GM06990 (cell line): ENCODE data around the gene ACSL3.

Experiments used
- DNase-seq: peaks from one replicate; pipeline ENCODE4 v3.0.0-alpha.2; 2011; ENCODE audit not compliant: insufficient read length; ENCODE audit errors: extremely low read depth
- H3K27me3 ChIP-seq: replicated peaks from 2 replicates; pipeline ENCODE4 v1.6.0; 2011; ENCODE audit warnings: low read length; ENCODE audit not compliant: control insufficient read depth, insufficient read depth
- H3K36me3 ChIP-seq: 2 replicates; pipeline ENCODE4 v1.5.1; 2011; ENCODE audit warnings: low read length; ENCODE audit not compliant: control insufficient read depth, insufficient read depth
- H3K4me3 ChIP-seq: replicated peaks from 2 replicates; pipeline ENCODE4 v1.5.1; 2011; ENCODE audit warnings: low read depth, mild to moderate bottlenecking, control low read depth, low read length
- TF ChIP-seq, protein P1 (sequence below): IDR thresholded peaks from 2 replicates; pipeline ENCODE4 v1.5.1; 2011; ENCODE audit warnings: low read length, control low read depth, mild to moderate bottlenecking, inconsistent platforms; ENCODE audit not compliant: insufficient read depth, poor library complexity, severe bottlenecking

ACSL3 gene

DNA sequence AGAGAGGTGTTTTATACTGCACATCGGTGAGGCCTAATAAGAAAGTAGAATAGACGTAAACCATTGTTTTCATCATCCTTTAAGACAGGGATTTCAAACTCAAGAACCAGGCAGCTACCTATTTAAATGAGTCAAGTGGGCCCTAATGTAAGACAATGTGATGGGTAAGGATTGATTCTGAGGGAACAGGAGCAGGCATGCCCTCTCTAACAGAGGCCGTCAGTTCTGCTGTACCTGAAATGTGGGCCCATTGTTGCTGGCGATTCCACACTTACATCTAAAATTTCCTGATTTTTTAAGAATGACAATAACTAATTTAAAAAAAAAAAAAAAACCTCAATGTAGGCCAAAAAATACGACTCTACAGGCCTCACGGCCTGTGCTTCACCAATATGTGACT is 67.5 kb downstream of the ACSL3 start:
- Histone ChIP-seq H3K36me3 (peaks cover 3% of the 10 kb centered on the region), H3K27me3 (no peaks in the 10 kb centered on the region), H3K4me3 (no peak overlapping the region)
- DNase-seq: no peak
- TF ChIP-seq, protein P1, sequence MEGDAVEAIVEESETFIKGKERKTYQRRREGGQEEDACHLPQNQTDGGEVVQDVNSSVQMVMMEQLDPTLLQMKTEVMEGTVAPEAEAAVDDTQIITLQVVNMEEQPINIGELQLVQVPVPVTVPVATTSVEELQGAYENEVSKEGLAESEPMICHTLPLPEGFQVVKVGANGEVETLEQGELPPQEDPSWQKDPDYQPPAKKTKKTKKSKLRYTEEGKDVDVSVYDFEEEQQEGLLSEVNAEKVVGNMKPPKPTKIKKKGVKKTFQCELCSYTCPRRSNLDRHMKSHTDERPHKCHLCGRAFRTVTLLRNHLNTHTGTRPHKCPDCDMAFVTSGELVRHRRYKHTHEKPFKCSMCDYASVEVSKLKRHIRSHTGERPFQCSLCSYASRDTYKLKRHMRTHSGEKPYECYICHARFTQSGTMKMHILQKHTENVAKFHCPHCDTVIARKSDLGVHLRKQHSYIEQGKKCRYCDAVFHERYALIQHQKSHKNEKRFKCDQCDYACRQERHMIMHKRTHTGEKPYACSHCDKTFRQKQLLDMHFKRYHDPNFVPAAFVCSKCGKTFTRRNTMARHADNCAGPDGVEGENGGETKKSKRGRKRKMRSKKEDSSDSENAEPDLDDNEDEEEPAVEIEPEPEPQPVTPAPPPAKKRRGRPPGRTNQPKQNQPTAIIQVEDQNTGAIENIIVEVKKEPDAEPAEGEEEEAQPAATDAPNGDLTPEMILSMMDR: no peak

DNA sequence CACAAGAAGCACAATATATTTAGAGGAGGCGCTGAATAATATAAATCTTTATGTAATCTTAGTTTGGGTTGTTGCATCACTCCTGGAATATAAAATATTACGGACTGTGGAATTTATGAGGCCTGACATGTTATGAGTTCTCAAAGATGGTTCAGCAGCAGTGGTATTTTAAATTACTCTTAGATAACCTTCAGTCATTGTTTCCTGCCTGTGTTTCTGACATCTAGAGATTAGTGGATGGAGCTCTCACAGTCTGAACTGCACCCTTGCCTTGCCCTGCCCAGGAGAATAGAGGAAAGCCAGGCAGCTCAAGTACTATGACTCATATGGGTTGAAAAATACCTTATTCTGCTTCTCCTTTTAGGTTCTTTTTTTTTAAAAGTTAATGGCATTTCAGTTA is 70.0 kb downstream of the ACSL3 start:
- Histone ChIP-seq H3K27me3 (no peaks in the 10 kb centered on the region), H3K36me3 (peaks cover 5% of the 10 kb centered on the region; the same call in 1 of the 2 replicates), H3K4me3 (no peak overlapping the region)
- TF ChIP-seq, protein P1: no peak
- DNase-seq: no peak

DNA sequence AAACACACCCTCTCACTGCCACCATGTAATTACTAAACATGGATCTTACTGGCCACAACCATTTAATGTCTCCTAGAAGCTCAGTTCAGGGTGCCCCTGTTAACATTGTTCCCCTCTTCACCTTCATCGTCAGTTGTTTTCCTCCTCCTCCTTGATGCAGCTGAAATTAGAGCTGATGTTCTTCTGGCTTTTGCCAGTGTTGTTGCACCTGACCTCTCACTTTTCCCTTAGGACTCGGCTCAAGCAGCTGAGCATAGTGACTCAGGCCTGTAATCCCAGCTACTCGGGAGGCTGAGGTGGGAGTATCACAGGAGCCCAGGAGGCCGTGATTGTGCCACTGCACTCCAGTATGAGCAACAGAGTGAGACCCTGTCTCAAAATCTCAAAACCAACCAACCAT is 70.8 kb downstream of the ACSL3 start:
- Histone ChIP-seq H3K36me3 (peaks cover 5% of the 10 kb centered on the region; the same call in 1 of the 2 replicates), H3K4me3 (no peak overlapping the region), H3K27me3 (no peaks in the 10 kb centered on the region)
- TF ChIP-seq, protein P1: no peak
- DNase-seq: no peak

DNA sequence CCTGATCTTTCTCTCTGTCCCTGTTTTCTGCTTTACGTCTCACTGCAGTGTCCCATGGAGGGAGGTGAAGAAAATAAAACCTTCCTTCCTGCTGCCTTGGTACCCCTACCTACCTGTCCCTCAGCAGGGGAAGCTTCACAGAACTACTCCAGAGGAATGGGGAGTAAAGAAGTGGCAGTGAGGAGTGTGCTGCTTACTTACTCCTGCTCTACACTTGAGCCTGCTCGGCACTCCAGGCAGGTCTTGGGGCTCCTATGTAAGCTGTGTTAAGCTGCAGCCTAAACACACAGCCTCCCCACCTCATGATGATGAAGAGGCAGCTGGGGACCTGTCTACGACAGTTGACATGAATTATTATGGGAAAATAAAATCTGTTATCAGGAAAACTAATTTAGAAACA is 72.6 kb downstream of the ACSL3 start:
- H3K4me3 ChIP-seq: no peak overlapping the region
- no peak for DNase-seq
- H3K27me3 ChIP-seq: no peaks in the 10 kb centered on the region
- H3K36me3 ChIP-seq: peaks cover 5% of the 10 kb centered on the region; the same call in 1 of the 2 replicates
- TF ChIP-seq, protein P1: no peak

DNA sequence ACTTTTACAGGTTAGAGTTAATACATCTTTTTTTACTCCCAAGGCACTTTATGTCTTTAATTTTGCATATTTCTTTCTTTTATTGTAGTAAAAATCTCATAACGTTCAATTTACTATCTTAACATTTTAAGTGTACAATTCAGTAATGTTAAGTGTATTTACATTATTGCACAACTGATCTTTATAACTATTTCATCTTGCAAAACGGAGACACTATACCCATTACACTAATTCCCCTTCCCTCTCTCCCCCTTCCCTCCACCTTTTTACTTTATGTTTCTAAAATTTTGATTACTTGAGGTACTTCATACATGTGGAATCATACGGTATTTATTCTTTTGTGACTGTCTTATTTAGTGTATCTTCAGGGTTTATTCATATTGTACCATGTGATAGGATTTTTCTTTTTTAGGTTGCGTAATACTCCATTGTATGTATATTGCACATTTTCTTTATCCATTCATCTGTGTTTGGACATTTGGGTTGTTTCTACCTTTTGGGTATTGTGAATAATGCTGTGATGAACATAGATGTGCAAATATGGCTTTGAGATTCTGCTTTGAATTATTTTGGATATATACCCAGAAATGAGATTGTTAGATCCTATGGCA is 75.0 kb downstream of the ACSL3 start:
- no peak overlapping the region for H3K4me3 ChIP-seq
- DNase-seq: no peak
- TF ChIP-seq, protein P1: no peak
- H3K36me3 ChIP-seq: peaks cover 5% of the 10 kb centered on the region; the same call in 1 of the 2 replicates
- H3K27me3 ChIP-seq: no peaks in the 10 kb centered on the region

DNA sequence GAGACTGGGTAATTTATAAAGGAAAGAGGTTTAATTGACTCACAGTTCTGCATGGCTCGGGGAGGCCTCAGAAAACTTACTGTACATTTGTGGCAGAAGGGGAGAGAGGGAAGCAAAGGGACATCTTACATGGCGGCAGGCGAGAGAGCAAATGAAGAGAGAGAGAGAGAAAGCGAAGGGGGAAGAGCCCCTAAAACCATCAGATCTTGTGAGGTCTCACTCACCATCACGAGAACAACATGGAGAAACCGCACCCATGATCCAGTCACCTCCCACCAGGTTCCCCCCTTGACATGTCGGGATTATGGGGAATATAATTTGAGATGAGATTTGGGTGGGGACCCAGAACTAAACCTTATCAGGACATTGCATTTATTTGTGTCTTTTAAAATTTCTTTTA is 75.9 kb downstream of the ACSL3 start:
- no peak overlapping the region for H3K4me3 ChIP-seq
- H3K27me3 ChIP-seq: no peaks in the 10 kb centered on the region
- no peak for DNase-seq
- H3K36me3 ChIP-seq: peaks cover 4% of the 10 kb centered on the region
- TF ChIP-seq, protein P1: no peak
